EH (cell line): ENCODE results near the gene CCR6.

Source experiments
- DNase-seq: peaks from one replicate; pipeline ENCODE4 v3.0.0-alpha.2; 2015; ENCODE audit warnings: low read depth

CCR6 gene

GRCh38 chr6:167119670-167120582 is 3.0 kb upstream of the CCR6 start:
- DNase-seq, result no peak

GRCh38 chr6:167120583-167120903 is 2.4 kb upstream of the CCR6 start:
- no peak for DNase-seq

GRCh38 chr6:167121335-167121841 is 1.5 kb upstream of the CCR6 start:
- no peak for DNase-seq

- DNase-seq, result no peak
Observed at GRCh38 chr6:167122041-167122826, 662 bp upstream of the CCR6 start.

- DNase-seq, result no peak
Observed at GRCh38 chr6:167124753-167125152, 1.9 kb downstream of the CCR6 start.

GRCh38 chr6:167125410-167125809 is 2.5 kb downstream of the CCR6 start:
- DNase-seq, result no peak

GRCh38 chr6:167125855-167126349 is 3.0 kb downstream of the CCR6 start:
- DNase-seq, result no peak

GRCh38 chr6:167127785-167128531 is 5.1 kb downstream of the CCR6 start:
- DNase-seq, result no peak

GRCh38 chr6:167129159-167129558 is 6.3 kb downstream of the CCR6 start:
- DNase-seq, result no peak

GRCh38 chr6:167129562-167129961 is 6.7 kb downstream of the CCR6 start:
- no peak for DNase-seq

GRCh38 chr6:167130008-167130677 is 7.2 kb downstream of the CCR6 start:
- DNase-seq, result no peak

- no peak for DNase-seq
Observed at GRCh38 chr6:167130712-167131684, 8.1 kb downstream of the CCR6 start.

- no peak for DNase-seq
Observed at GRCh38 chr6:167134448-167135328, 11.8 kb downstream of the CCR6 start.

- no peak for DNase-seq
Observed at GRCh38 chr6:167136376-167136775, 13.5 kb downstream of the CCR6 start.

GRCh38 chr6:167137081-167137480 is 14.2 kb downstream of the CCR6 start:
- DNase-seq, result no peak

GRCh38 chr6:167137881-167138280 is 15.0 kb downstream of the CCR6 start:
- DNase-seq, result no peak

- no peak for DNase-seq
Observed at GRCh38 chr6:167139761-167140160, 16.9 kb downstream of the CCR6 start.

GRCh38 chr6:167140589-167141474 is 17.9 kb downstream of the CCR6 start:
- no peak for DNase-seq
